EH (cell line): Measurements from ENCODE around the gene ERAS.
A peak's percentile ranks its signal among the peaks of the same experiment; 100 is the strongest.
"Not testable (repeated sequence)": the region's sequence is repeated elsewhere in the genome, so short reads cannot be mapped to it uniquely, and the experiment has no call there.

Source experiments
- DNase-seq: peaks from one replicate; pipeline ENCODE4 v3.0.0-alpha.2; 2015; ENCODE audit warnings: low read depth

Gene ERAS

GRCh38 chrX:48794911-48795515 lies 31.3 kb upstream of the ERAS start:
- peak; percentile 68 for DNase-seq

GRCh38 chrX:48798318-48798717 lies 28.0 kb upstream of the ERAS start:
- no peak for DNase-seq

- no peak for DNase-seq
Measured at GRCh38 chrX:48800574-48801279, 25.6 kb upstream of the ERAS start.

DNA sequence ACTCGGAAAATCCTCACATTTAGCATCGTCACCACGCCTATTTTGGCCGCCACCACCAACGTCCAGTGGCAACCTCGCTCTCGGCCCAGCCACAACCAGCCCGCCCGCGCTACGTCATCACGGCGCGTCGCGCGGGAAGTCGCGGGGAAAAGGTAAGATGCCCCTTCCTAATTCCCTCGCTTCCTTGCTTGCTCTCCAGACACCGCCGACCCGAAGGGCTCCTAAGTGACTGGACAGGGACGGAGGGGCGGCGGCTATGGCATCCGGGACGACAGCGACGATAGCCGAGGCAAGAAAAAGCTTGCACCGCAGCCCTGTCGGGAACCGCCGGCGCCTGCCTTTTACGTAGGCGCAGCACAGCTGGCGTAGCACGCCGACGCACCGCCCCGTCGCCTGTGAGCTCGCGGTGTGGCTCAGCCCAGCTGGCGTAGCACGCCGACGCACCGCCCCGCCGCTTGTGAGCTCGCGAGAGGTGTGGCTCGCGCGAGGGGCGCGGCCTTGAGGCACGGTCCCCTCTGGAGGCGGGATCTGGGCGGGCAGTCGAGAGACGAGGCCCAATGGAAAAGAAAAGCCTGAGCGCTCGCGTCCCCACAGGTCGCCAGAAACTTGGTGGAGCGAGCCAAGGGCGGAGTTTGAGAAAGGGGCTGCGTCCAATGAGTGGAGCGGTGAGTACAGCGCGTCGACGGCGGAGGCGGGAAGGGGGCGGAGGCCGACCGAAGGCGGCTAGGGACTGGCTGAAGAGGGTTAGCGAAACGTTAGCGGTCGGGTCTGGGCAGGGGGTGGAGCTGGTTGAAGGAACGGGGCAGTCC lies 24.8 kb upstream of the ERAS start, which contains the start of gene HDAC6:
TSS of gene HDAC6 (plus strand) at position 788 of the 809 bp plus-strand sequence. CDS start 626 bp downstream, outside the sequence.
- DNase-seq: peak; percentile 99

GRCh38 chrX:48802089-48802904 lies 24.0 kb upstream of the ERAS start:
- peak; percentile 87 for DNase-seq

DNA sequence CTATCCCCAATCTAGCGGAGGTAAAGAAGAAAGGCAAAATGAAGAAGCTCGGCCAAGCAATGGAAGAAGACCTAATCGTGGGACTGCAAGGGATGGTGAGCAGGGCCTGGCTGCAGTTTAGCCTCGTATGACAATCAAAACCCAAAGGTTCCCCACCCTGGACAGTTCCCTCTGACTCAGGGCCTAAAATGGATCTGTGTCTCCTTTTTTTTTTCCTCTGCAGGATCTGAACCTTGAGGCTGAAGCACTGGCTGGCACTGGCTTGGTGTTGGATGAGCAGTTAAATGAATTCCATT lies 23.5 kb upstream of the ERAS start:
- peak; percentile 19 for DNase-seq

GRCh38 chrX:48806081-48806480 lies 20.2 kb upstream of the ERAS start:
- no peak for DNase-seq

- no peak for DNase-seq
Measured at GRCh38 chrX:48813644-48814043, 12.7 kb upstream of the ERAS start.

DNA sequence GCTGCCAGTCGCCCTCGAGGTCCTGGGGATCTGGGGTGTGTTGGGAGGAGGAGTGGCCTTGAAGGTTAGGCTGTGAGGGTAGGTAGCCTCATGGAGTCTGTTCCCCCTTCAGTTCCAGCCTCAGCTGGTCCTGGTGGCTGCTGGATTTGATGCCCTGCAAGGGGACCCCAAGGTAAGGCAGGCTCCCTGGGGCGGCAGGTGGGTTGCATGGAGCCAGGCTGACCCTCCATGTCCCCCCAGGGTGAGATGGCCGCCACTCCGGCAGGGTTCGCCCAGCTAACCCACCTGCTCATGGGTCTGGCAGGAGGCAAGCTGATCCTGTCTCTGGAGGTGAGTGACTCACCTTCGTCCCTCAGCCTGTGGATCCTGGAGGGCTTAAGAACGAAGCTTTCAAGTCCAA lies 11.6 kb upstream of the ERAS start:
- no peak for DNase-seq

GRCh38 chrX:48815266-48815665 lies 11.0 kb upstream of the ERAS start:
- DNase-seq: no peak

GRCh38 chrX:48816014-48816810 lies 10.1 kb upstream of the ERAS start:
- DNase-seq: no peak

GRCh38 chrX:48818098-48818497 lies 8.2 kb upstream of the ERAS start:
- DNase-seq: no peak

- no peak for DNase-seq
Measured at GRCh38 chrX:48818866-48819265, 7.4 kb upstream of the ERAS start.

GRCh38 chrX:48819394-48819793 lies 6.9 kb upstream of the ERAS start:
- not testable (repeated sequence) for DNase-seq

DNA sequence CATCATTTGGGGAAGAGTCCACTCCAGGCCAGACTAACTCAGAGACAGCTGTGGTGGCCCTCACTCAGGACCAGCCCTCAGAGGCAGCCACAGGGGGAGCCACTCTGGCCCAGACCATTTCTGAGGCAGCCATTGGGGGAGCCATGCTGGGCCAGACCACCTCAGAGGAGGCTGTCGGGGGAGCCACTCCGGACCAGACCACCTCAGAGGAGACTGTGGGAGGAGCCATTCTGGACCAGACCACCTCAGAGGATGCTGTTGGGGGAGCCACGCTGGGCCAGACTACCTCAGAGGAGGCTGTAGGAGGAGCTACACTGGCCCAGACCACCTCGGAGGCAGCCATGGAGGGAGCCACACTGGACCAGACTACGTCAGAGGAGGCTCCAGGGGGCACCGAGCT lies 3.3 kb upstream of the ERAS start:
- no peak for DNase-seq

GRCh38 chrX:48824066-48824465 lies 2.2 kb upstream of the ERAS start:
- DNase-seq: no peak

DNA sequence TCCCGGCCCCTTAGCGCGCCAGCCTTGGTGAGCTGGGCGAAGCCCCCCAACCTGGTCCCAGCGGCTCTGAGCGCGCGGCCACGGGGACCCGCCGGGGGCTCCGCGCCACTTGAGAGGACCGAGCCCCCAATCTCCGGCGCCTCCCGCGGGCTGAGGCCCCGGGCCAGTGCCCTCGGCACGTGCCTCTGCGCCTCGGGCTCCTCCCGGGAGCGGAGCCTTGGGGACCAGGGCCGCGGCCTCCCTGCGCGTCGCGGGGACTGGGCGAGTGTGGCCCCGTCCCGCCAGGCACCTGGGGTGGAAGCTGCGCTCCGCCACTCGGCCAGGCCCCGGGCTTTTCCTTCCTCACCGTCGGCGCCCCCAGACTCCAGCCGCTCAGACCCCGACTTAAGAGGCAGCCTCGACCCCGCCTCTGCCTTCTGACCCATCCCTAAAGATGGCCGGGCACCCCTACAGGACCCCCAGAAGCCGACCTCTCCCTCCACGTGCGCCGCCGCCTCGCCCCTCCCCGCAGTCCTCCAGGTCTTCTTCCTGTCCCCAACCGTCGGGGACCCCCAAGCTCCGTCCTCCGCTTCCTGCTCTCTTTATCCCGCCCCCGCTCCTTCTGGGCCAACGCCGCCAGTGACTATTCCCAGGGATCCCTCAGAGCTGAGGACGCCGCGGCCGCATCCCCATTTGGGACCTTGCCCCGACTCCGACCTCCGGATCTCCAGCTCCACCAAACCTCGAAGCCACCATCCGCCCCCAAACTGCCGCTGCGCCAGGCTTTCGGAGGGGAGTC lies 752 bp downstream of the ERAS start:
- no peak for DNase-seq

GRCh38 chrX:48827654-48827968 lies 1.3 kb downstream of the ERAS start:
- DNase-seq: no peak

- no peak for DNase-seq
Measured at GRCh38 chrX:48829016-48829735, 2.9 kb downstream of the ERAS start.
